Measurements from ENCODE around the gene GRB14. TPM values are rescaled to one million over a fixed set of nuclear protein-coding genes. Genes with fewer than 3 reads are reported as not detected.
A peak's percentile ranks its signal among the peaks of the same experiment; 100 is the strongest.
"Not testable (repeated sequence)": the region's sequence is repeated elsewhere in the genome, so short reads cannot be mapped to it uniquely, and the experiment has no call there.

Gene GRB14
- polyA plus RNA-seq, 3 donors = 44.8 to 60.4 (median 55.2) TPM

DNA sequence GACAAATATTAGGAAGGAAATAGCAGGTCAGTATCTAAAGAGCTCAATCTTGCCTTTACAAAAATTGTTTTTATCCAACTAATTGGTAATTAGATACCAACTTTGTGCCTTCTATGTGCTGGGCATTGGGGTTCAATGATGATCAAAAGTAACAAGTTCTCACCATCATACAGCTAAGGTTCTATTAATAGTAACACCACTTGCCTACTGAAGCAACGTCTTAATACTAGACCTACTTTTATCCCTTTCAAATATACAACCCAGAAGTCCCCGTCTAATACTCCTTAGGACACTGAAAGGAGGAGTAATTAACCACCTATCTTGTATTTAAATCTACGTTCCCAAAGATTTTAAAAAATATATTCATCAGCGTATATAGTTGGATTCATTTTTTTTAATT is 59.3 kb downstream of the GRB14 start:
- no peak for DNase-seq

GRCh38 chr2:164561416-164561815 is 59.9 kb downstream of the GRB14 start:
- DNase-seq = no peak

DNA sequence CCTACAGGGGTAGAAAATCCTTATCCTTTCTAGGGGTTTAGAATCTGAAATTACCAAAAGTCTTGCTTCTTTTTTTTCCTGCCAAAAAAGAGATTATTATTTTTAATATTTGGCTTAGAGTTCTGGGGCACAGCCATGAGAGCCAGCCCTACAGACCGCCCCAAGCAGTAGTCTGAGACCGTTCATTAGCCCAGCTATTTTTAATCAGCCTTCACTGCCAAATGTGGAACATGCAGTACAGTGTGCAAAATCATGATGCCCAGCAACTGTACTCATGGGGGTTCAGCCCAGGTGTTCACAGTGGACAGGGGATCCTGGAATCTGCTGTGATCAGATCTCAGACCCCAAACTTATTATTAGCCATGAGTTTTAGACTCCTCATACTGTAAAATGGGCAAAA is 60.4 kb downstream of the GRB14 start:
- DNase-seq = no peak

- peak; percentile 26 for DNase-seq
These were observed 61.0 kb downstream of the GRB14 start for GRCh38 chr2:164560181-164560792.

- no peak for DNase-seq
These were observed 62.8 kb downstream of the GRB14 start for GRCh38 chr2:164558450-164558849.

GRCh38 chr2:164554487-164554886 is 66.8 kb downstream of the GRB14 start:
- DNase-seq = no peak

- no peak for DNase-seq
These were observed 69.8 kb downstream of the GRB14 start for GRCh38 chr2:164551519-164551918.

GRCh38 chr2:164549705-164550104 is 71.6 kb downstream of the GRB14 start:
- not testable (repeated sequence) for DNase-seq

- DNase-seq = no peak
These were observed 75.8 kb downstream of the GRB14 start for GRCh38 chr2:164545484-164545883.

GRCh38 chr2:164542581-164543021 is 78.7 kb downstream of the GRB14 start:
- DNase-seq = no peak

GRCh38 chr2:164538240-164538866 is 82.9 kb downstream of the GRB14 start:
- DNase-seq = no peak

- no peak for DNase-seq
These were observed 85.8 kb downstream of the GRB14 start for GRCh38 chr2:164535280-164536025.

DNA sequence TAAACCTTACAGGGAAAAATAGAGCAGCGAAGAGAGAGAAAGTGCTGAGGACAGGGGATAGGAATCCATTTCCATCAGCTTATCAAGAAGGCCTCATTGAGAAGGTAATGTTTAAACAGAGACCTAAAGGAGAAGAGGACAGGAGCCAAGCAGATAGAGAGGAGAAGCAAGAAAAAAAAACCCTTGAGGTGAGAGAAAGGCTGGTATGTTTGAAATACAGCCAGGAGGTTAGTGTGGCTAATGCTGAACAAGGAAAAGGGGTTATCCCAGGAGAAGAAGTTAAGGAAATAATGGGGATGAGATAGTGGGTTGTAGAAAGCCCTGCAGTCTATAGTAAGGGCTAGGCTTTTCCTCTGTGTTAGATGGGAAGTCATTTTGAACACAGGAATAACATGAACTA is 90.8 kb downstream of the GRB14 start:
- DNase-seq = no peak

DNA sequence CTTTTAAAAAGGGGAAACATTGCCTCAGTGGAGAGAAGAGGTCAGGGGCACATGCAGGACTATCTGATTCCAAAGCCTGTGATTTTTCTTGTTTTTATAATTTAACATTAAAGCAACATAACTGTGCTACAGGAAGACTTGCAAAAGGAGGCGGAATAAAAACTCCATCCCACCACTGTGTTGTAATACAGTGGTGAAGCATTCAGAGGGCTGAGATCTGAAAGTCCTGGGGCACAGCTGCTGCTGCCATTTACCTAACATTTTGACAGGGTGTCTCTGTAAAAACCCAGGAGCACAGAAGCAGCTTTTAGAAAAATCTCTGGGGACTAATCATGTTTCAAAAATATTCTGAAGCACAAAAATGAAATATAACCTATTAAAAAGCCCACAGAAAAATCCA is 97.6 kb downstream of the GRB14 start:
- DNase-seq = no peak

DNA sequence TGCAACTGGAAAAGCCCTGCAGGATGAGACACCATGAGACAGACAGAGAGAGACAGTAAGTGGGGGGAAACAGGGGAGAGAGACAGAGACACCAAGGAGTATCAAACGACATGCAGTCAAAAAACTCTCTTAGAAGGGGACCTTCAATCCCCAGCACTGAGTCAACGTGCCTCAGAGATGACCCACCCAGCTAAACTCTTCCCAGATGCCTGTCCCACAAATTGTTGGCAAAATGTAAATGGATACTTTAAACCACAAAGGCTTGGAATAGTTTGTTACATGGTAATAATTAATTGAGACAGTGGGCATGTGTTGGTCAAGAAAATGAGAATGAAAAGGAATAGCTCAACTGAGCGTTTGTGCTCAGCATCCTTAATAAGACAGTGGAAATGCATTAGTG is 98.3 kb downstream of the GRB14 start:
- no peak for DNase-seq

DNA sequence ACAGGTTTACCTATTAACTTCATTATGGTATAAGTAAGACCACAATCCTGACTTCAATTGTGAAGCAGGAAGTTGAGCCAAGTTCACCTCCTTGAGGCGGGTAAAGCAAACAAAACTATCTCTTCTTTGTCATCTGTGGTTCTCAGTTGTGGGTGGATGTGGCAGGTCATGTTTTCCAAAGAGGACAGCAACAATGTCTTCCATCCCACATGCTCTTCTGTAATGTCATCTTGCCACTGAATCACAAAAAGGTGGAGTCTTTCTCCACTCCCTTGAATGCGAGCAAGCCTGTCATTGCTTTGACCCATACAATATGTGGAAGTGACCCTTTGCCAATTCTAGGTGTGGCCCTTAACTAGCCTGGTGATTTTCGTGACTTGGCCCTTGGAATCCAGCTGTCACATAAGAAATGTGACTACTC is 98.7 kb downstream of the GRB14 start:
- DNase-seq = no peak

- DNase-seq = no peak
These were observed 105.5 kb downstream of the GRB14 start for GRCh38 chr2:164515734-164516133.

DNA sequence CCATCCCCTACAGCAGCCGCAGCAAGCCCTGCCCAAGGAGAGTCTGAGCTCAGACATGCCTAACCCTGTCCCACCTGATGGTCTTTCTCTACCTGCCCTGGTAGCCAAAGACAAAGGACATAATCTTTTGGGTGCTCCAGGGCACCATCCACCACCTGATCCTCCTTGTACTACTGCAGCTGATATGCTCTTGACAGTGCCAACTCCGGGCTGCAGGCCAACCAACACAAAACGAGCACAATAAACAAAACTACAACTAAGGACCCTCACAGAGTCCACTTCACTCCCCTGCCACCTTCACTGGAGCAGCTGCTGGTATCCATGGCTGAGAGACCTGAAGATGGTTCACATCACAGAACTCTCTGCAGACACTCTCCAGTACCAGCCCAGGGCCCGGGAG is 106.3 kb downstream of the GRB14 start:
- DNase-seq = no peak

DNA sequence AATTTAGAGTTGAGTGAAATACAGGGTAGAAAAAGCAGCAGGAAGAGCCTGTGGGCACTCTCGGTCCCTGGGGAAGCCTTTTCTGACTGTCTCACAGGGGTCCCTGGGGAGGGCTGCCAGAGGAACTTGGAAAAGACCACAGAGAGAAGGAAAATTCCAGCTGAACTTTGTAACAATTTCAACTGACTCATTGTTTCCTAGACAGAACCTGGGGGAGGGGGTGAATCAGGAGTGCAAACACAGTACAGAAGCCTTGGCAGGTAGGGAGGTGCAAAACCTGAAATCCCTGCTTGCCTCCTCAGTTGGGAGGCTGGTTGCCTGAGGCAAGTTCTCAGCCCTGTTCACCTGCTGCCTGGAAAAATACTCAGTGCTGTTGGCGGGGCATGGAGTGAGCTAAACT is 106.8 kb downstream of the GRB14 start:
- DNase-seq = no peak

GRCh38 chr2:164512871-164513270 is 108.4 kb downstream of the GRB14 start:
- no peak for DNase-seq

- DNase-seq = no peak
These were observed 109.5 kb downstream of the GRB14 start for GRCh38 chr2:164511738-164512137.

- DNase-seq = no peak
These were observed 110.4 kb downstream of the GRB14 start for GRCh38 chr2:164510895-164511294.

Data from renal pelvis (tissue), 4 donors.